HG02973 (cell line): ENCODE data around the gene MCRS1.
"Not testable (repeated sequence)": the region's sequence is repeated elsewhere in the genome, so short reads cannot be mapped to it uniquely, and the experiment has no call there.

Experiments
- ATAC-seq: cut with Tn5 transposase; IDR thresholded peaks from one replicate; pipeline ENCODE4 v1.9.1; 2021; ENCODE audit warnings: moderate library complexity; ENCODE audit not compliant: unreplicated experiment

The MCRS1 gene

DNA sequence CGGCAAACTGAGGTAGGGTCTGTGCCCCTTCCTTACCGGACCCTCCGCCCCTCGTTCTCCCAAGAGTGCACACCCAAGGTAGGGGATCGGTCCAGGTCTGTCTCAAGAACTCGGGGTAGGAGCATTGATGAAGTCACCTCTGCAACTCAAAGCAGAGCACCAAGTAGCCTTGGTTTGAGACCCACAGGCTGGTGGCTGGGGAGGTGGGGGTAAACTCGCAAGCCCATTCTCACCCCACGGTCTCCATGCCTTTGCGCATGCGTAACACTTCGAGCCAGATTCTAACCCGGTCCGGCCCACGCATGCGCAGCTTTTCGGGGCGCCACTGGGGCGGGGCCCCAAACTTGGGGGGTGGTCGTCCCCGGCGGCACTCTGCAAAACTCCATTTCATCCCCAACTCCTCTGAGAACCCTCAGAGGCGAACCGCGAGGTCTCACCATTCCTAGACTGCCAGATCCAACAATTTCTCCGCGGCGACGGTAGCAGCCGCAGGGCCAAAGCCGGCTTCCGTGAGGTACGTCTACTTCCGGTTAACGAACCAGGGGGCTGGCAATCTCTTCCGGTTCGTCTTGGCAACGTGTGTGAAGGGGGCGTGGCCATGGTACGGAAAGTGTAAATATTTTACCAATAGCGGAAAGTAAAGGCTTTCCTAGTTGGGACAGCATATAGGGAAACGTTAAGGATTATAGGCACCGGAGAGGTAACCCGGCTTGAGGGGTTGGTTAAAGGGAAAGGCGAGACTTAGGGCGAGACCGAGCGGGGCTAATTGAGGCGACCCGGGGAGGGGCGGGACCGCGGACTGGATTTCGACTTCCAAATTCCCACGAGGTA lies at the start of gene MCRS1:
MCRS1 (minus strand) TSS at position 532 of the 831 bp plus-strand sequence. CDS start 1,411 bp downstream, outside the sequence.
- ATAC-seq = peak; percentile 78

GRCh38 chr12:49616533-49617219 lies 48.7 kb upstream of the MCRS1 start:
- no peak for ATAC-seq

GRCh38 chr12:49615725-49616124 lies 47.8 kb upstream of the MCRS1 start:
- no peak for ATAC-seq

GRCh38 chr12:49612210-49612609 lies 44.3 kb upstream of the MCRS1 start:
- ATAC-seq = no peak

DNA sequence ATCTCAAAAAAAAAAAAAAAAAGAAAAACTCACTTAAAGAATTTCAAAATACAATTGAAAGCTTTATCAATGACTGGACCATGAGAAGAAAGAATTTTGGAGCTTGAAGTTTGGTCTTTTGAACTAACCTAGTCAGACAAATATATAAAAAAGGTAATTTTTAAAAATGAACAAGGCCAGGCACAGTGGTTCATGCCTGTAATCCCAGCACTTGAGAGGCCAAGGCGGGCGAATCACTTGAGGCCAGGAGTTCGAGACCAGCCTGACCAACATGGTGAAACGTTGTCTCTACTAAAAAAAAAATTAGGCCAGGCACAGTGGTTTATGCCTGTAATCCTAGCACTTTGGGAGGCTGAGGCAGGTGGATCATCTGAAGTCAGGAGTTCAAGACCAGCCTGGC lies 42.8 kb upstream of the MCRS1 start:
- not testable (repeated sequence) for ATAC-seq

DNA sequence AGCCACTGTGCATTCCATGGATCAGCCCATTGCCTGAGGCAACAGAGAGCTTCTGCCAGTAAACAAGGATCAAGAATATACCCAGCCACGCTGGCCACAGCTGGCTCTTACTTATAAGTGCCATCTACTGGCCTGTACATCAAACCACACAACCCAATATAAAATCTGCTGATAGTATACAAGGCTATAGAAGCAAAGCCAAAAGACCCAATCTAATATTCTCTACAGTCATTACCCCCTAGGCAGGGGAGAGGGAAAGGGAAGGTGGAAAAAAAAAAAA lies 41.9 kb upstream of the MCRS1 start:
- no peak for ATAC-seq

DNA sequence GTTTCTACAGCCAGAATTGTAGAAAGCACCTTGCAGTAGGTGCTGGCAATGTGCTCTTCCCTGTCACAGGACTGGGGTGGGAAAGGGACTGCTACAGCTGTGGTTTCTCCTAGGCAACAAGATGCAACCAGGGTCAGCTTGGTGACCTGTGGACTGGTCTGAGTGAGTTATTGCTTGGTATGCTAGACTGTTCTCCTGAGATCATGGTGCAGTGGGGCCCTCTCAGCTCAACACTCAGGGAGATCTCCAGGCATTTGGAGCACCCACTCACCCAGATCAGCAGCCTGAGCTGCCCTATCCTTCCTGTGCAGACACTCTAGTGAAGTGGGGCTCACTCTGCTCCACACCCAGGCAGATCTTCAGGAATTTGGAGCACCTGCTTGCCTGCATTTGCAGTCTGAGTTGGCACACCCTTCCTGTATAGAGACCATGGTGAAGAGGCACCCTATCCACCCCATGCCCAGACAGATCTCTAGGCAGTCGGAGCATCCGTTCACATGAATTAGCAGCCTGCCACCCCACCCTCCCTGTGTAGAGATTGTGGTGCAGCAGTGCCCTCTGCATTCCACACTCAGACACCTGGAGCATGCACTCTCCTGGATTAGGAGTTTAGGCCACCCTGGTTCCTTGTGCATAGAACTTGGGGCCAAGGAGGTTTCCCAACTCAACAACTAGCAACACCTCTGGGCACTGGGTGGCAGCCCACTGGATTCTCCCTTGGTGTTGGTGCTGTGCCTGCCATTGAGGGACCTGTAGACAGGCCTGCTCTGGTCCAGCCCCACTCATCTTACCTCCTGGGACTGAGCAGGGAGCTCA lies 41.3 kb upstream of the MCRS1 start:
- ATAC-seq = no peak

DNA sequence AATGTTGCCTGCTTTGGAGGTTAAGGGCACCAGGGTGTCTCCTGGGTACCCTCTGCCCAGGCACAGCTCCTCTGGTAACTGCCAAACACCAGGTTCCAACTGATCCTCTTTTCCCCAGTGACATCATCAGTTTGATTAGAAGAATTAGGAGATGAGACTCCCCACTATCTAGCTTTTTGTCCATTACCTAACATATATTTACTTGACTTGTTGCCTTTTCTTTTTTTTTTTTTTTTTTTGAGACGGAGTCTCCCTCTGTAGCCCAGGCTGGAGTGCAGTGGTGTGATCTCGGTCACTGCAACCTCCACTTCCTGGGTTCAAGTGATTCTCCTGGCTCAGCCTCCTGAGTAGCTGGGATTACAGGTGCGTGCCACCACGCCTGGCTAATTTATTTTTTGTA lies 37.6 kb upstream of the MCRS1 start, which contains the start of gene FAM186B:
FAM186B (minus strand) TSS at position 101 of the 400 bp plus-strand sequence. CDS start 162 bp downstream, outside the sequence.
- not testable (repeated sequence) for ATAC-seq

- ATAC-seq = no peak
Observed at GRCh38 chr12:49604856-49605255, 36.9 kb upstream of the MCRS1 start.

- ATAC-seq = no peak
Observed at GRCh38 chr12:49603721-49604120, 35.8 kb upstream of the MCRS1 start.

DNA sequence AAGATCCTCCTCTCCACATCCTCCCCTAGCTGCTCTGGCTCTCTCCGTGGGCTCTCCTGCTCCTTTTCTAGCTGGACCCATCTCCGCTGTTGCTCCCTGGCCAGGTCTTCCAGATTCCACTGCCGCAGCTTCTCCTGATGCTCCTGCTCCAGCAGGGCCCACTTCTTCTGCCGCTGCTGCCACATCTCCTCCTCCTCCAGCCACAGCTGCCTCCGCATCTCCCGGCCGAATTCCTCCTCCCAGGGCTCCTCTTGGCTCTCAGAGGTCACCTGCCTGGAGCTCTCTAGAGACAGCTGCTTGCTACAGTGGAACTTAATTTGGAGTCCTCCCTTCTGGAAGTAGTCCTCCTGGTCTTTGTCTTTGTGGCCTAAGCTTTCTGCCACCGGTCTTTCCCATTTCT lies 32.0 kb upstream of the MCRS1 start:
- no peak for ATAC-seq

DNA sequence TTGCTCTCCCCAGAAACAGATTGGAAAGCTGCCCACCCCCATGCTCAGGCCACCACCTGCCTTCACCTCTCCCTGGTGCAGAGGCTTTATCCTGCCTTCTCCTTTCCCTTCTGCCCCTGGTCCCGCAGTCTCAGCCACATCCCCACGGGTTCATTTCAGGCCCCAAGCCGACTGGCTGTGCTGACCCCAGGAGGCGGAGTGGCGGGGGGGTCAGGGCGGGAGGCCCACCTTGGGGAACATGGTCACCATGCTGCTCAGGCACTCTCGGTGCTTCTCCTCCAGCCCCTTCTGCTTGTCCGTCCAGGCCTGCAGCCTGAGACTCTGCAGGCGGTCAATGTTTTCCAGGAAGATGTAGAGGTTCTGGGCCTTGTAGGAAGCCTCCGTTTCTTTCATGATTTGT lies 30.6 kb upstream of the MCRS1 start:
- ATAC-seq = no peak

DNA sequence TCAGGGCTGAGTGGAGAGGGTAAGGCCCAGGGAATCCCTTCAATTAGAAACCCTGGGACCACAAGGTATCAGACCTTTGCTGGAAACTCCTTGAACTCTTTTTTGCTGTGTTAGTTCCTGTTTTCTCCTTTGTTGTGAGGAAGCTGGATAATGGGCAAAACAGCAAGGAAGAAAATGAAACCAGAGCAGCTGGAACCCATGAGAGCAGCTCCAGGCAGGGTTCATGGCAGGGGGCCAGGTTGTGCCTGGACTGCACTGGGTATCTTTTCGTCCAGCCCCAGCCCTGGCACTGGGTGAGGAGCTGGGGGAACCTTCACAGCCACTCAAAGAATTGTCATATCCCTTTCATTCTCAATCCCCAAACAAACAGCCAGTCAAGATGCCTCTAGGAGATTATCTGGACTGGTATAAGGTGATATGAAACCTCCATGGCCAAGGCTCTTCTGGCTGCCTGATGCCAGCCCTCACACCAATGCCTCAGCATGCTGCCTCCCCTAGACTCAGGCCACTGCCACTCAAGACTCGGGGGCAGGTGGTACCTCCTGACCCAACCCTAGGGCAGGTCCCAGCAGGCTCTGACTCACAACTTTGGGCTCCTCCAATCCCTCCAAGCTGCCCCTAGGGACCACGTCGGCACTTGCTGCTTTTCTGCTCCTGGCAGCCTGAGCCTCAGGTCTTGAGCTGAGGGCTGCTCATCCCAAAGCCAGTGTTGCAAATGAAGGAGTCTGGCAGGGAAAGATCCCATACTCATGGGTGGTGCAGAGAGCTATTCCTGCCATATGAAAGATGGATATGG lies 21.0 kb upstream of the MCRS1 start:
- ATAC-seq = no peak

GRCh38 chr12:49588281-49588680 lies 20.3 kb upstream of the MCRS1 start:
- ATAC-seq = no peak

DNA sequence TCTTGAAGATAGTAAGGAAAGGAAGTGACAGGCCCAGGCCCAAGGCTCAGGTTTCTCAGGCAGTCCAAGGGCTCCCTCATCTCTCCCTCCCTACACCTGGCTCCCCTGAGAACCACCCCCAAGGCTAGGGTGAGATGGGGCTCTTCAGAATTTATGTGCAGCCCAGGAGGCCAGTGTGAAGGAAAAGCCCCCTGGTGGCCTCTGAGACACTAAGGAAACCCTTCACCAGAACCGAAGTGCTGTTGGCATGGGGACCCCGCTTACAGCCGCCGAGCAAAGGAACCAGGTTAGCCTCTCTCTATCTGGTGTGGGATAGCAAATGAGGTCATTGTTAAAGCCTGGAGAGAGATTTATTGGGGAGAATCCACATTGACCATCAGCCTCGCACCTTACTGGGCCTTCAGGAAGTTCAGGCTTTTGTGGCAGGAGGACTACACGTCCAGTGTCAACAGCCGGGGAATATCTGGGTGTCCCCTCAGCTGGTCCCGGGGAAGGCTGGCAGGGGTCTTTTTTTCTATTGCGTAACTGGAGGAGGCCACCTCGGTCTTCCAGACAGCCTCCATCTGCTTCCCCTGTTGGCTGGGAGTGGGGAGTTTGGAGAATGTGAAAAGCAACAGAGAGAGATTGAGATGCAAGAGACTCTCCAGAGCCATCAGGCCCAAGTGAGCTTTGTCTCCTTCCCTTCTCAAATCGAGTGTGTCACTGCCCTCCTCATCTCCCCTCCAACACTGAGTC lies 19.4 kb upstream of the MCRS1 start:
- no peak for ATAC-seq

- ATAC-seq = no peak
Observed at GRCh38 chr12:49585477-49586459, 17.8 kb upstream of the MCRS1 start.

GRCh38 chr12:49584591-49584990 lies 16.6 kb upstream of the MCRS1 start:
- no peak for ATAC-seq

DNA sequence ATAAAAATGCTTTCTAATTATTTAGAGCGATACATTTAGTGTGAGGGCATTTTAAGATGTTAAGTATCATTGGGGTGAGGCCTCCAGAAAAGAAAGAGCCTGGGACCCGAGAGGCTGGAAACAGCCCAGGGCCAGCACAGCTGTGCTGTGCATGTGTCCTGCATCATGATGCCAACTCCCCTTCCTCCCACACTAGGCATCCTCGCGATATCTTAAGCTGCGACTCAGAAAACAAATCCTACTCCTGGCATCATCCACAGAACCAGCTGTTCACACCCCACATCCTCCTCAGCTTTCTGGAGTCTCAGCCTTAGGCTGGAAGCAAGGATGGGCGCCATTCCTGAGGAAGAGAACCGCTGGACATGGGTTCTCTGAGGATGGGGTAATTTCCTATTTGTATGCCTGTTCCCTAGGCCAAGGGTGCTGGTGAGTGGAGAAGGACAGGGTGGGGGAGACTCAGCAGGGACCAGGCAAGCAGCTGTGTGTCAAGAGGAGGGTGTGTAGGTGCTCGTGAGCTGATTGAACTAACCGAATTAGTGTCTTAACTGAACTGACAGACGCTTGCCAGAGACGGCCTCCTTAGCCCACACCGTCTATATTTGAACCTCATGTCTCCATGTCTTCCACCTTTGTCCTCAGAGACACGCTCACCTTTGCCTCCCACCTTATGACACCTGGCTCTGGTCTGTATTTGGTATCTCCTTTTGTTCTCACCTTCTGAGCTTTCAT lies 15.6 kb upstream of the MCRS1 start:
- no peak for ATAC-seq
